K562 (cell line): ENCODE data around the gene GPR157. TPM values are rescaled to one million over a fixed set of nuclear protein-coding genes. Genes with fewer than 3 reads are reported as not detected.

Source experiments
- CREB1 ChIP-seq, 2 experiments: sonication (generic) in 1 of 2; formaldehyde crosslinking in 1 of 2; IDR thresholded peaks; 2 replicates each; pipeline versions ENCODE4 v1.6.1 to v1.8.0; 2012 to 2022; ENCODE audit warnings: inconsistent platforms in 1 of 2, mild to moderate bottlenecking in 1 of 2, missing genetic modification reagents in 1 of 2, moderate library complexity in 1 of 2
- E2F3 ChIP-seq: fragments of 250-450 bp; sonication (Bioruptor Pico); IDR thresholded peaks from 2 replicates; pipeline ENCODE4 v1.4.0; 2020; ENCODE audit warnings: mild to moderate bottlenecking
- HDAC8 ChIP-seq: fragments of 450-650 bp; IDR thresholded peaks from 2 replicates; pipeline ENCODE4 v1.6.1; 2016; ENCODE audit warnings: mild to moderate bottlenecking, missing genetic modification characterization, moderate library complexity, missing compliant biosample characterization
- NR1H2 ChIP-seq: sonication (generic); formaldehyde crosslinking; IDR thresholded peaks from 2 replicates; pipeline ENCODE4 v1.4.0; 2020; ENCODE audit warnings: mild to moderate bottlenecking, missing genetic modification reagents
- PTBP1 ChIP-seq: fragments of 200-400 bp; formaldehyde crosslinking; IDR thresholded peaks from 2 replicates; pipeline ENCODE4 v1.6.1; 2017; ENCODE audit warnings: low read depth, low read length
- RHOXF2B ChIP-seq: fragments of 250-450 bp; sonication (Bioruptor Pico); conservative IDR thresholded peaks from 2 replicates; pipeline ENCODE4 v1.5.1; 2021
- SLC30A9 ChIP-seq: fragments of 250-450 bp; sonication (Bioruptor Pico); IDR thresholded peaks from 2 replicates; pipeline ENCODE4 v1.8.0; 2022; ENCODE audit warnings: mild to moderate bottlenecking, moderate library complexity
- ZNF175 ChIP-seq: fragments of 200-800 bp; sonication (Bioruptor generic); IDR thresholded peaks from 2 replicates; pipeline ENCODE4 v1.6.1; 2016; ENCODE audit warnings: low read depth, mild to moderate bottlenecking, missing genetic modification characterization, missing compliant biosample characterization
- polyA plus RNA-seq, 8 experiments: library from polyadenylated mRNA; depleted of rRNA in 4 of 8; stranded (reverse) in 5 of 8; unstranded in 3 of 8; fragments of >200 nt; fragmentation: Nextera tagmentation in 2 of 8; fragmentation: Illumina TruSeq in 1 of 8; extraction: Ambion mirVana in 2 of 8; extraction: Trizol in 1 of 8; gene quantifications; 2 replicates each; pipeline versions ENCODE4 v1.2.1 to v1.2.3, GENCODE V29; 2011 to 2014; ENCODE audit warnings: inconsistent platforms in 1 of 8, missing spikeins in 1 of 8
- total RNA-seq, 7 experiments: library from RNA; depleted of rRNA in 6 of 7; stranded (reverse); fragments of >200 nt in 6 of 7; fragmentation: Illumina TruSeq in 2 of 7; extraction: Trizol in 2 of 7; gene quantifications; 2 replicates each; pipeline versions ENCODE4 v1.2.1 to v1.2.3, GENCODE V29; 2011 to 2021; ENCODE audit warnings: low replicate concordance in 1 of 7
- TF ChIP-seq, protein P1 (sequence below): fragments of 450-650 bp; IDR thresholded peaks from 2 replicates; pipeline ENCODE4 v1.6.1; 2016; ENCODE audit warnings: mild to moderate bottlenecking, moderate library complexity
- TF ChIP-seq, protein P2 (sequence below): fragments of 450-650 bp; formaldehyde crosslinking; IDR thresholded peaks from 2 replicates; pipeline ENCODE4 v1.4.0; 2020; ENCODE audit warnings: mild to moderate bottlenecking, moderate library complexity

The GPR157 gene
- total and polyA plus RNA-seq, 9 of the 15 experiments (the other 6 are each of a cell fraction or from before 2014, with no cell fraction given), result 0.01 to 0.18 (median 0.04) TPM; not detected in 4

DNA sequence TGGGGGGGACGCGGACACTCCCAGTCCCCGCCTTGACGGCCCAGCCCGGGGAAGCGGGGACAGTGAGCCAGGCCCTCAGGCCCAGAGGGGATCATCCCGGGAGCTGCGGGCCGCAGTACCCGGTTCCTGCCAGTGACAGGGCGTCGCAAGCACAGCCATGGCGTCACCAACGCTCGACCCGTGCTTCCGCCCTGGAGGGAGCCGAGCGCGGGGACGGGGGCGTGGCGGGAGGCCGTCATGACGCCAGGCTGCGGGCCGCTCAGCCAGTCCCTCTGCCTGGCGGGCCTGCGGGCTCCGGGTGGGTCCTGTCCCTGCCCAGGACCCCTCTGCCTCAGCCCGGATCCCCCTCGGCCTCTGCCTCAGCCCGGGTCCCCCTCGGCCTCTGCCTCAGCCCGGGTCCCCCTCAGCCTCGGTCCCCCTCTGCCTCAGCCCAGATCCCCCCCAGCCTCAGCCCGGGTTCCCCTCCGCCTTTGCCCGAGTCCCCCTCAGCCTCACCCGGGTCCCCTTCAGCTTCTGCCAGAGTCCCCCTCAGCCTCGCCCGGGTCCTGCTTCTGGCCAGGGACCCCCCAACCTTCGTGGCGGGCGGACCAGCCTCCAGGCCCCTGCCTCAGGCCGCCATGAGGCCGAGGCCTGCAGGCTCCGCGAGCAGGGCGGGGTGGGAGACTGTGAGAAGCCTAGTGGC is 57.2 kb downstream of the GPR157 start (continued):
- TF ChIP-seq, protein P1, sequence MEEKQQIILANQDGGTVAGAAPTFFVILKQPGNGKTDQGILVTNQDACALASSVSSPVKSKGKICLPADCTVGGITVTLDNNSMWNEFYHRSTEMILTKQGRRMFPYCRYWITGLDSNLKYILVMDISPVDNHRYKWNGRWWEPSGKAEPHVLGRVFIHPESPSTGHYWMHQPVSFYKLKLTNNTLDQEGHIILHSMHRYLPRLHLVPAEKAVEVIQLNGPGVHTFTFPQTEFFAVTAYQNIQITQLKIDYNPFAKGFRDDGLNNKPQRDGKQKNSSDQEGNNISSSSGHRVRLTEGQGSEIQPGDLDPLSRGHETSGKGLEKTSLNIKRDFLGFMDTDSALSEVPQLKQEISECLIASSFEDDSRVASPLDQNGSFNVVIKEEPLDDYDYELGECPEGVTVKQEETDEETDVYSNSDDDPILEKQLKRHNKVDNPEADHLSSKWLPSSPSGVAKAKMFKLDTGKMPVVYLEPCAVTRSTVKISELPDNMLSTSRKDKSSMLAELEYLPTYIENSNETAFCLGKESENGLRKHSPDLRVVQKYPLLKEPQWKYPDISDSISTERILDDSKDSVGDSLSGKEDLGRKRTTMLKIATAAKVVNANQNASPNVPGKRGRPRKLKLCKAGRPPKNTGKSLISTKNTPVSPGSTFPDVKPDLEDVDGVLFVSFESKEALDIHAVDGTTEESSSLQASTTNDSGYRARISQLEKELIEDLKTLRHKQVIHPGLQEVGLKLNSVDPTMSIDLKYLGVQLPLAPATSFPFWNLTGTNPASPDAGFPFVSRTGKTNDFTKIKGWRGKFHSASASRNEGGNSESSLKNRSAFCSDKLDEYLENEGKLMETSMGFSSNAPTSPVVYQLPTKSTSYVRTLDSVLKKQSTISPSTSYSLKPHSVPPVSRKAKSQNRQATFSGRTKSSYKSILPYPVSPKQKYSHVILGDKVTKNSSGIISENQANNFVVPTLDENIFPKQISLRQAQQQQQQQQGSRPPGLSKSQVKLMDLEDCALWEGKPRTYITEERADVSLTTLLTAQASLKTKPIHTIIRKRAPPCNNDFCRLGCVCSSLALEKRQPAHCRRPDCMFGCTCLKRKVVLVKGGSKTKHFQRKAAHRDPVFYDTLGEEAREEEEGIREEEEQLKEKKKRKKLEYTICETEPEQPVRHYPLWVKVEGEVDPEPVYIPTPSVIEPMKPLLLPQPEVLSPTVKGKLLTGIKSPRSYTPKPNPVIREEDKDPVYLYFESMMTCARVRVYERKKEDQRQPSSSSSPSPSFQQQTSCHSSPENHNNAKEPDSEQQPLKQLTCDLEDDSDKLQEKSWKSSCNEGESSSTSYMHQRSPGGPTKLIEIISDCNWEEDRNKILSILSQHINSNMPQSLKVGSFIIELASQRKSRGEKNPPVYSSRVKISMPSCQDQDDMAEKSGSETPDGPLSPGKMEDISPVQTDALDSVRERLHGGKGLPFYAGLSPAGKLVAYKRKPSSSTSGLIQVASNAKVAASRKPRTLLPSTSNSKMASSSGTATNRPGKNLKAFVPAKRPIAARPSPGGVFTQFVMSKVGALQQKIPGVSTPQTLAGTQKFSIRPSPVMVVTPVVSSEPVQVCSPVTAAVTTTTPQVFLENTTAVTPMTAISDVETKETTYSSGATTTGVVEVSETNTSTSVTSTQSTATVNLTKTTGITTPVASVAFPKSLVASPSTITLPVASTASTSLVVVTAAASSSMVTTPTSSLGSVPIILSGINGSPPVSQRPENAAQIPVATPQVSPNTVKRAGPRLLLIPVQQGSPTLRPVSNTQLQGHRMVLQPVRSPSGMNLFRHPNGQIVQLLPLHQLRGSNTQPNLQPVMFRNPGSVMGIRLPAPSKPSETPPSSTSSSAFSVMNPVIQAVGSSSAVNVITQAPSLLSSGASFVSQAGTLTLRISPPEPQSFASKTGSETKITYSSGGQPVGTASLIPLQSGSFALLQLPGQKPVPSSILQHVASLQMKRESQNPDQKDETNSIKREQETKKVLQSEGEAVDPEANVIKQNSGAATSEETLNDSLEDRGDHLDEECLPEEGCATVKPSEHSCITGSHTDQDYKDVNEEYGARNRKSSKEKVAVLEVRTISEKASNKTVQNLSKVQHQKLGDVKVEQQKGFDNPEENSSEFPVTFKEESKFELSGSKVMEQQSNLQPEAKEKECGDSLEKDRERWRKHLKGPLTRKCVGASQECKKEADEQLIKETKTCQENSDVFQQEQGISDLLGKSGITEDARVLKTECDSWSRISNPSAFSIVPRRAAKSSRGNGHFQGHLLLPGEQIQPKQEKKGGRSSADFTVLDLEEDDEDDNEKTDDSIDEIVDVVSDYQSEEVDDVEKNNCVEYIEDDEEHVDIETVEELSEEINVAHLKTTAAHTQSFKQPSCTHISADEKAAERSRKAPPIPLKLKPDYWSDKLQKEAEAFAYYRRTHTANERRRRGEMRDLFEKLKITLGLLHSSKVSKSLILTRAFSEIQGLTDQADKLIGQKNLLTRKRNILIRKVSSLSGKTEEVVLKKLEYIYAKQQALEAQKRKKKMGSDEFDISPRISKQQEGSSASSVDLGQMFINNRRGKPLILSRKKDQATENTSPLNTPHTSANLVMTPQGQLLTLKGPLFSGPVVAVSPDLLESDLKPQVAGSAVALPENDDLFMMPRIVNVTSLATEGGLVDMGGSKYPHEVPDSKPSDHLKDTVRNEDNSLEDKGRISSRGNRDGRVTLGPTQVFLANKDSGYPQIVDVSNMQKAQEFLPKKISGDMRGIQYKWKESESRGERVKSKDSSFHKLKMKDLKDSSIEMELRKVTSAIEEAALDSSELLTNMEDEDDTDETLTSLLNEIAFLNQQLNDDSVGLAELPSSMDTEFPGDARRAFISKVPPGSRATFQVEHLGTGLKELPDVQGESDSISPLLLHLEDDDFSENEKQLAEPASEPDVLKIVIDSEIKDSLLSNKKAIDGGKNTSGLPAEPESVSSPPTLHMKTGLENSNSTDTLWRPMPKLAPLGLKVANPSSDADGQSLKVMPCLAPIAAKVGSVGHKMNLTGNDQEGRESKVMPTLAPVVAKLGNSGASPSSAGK, result peak; percentile 75
- TF ChIP-seq E2F3 (CRISPR knock-in tag), result 0 out of 2 replicates have a peak, but pooled peaks have one; percentile 19
- TF ChIP-seq NR1H2 (CRISPR knock-in tag), result no peak
- TF ChIP-seq, protein P2, sequence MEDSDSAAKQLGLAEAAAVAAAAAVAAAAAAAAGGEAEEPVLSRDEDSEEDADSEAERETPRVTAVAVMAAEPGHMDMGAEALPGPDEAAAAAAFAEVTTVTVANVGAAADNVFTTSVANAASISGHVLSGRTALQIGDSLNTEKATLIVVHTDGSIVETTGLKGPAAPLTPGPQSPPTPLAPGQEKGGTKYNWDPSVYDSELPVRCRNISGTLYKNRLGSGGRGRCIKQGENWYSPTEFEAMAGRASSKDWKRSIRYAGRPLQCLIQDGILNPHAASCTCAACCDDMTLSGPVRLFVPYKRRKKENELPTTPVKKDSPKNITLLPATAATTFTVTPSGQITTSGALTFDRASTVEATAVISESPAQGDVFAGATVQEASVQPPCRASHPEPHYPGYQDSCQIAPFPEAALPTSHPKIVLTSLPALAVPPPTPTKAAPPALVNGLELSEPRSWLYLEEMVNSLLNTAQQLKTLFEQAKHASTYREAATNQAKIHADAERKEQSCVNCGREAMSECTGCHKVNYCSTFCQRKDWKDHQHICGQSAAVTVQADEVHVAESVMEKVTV (CRISPR knock-in tag), result no peak
- peak; percentile 89 for TF ChIP-seq CREB1 (IDR thresholded peaks at IDR 0.05)
- peak; percentile 86 for TF ChIP-seq CREB1 (CRISPR knock-in tag; IDR thresholded peaks at IDR 0.05)
- no peak for TF ChIP-seq PTBP1
- TF ChIP-seq HDAC8 (tag), result peak; percentile 68; the same call in 1 of the 2 replicates
- no peak for TF ChIP-seq RHOXF2B (CRISPR knock-in tag)
- TF ChIP-seq SLC30A9 (CRISPR knock-in tag), result no peak
- no peak for TF ChIP-seq ZNF175 (CRISPR knock-in tag)
